MM.1S (cell line): ENCODE data around the gene MRPS35.

Experiments used
- DNase-seq: peaks from one replicate; pipeline ENCODE4 v3.0.0-alpha.2; 2015
- H2AFZ ChIP-seq: fragments of 300-600 bp; sonication (generic); 2 replicates; pipeline ENCODE4 v1.6.0; 2016; ENCODE audit warnings: antibody characterized with exemption, low read length
- H3F3A ChIP-seq: fragments of 300-600 bp; sonication (generic); 2 replicates; pipeline ENCODE4 v1.6.1; 2016; ENCODE audit warnings: mild to moderate bottlenecking, antibody characterized with exemption, low read length, moderate library complexity, mixed read lengths; ENCODE audit not compliant: insufficient read depth
- H3K27ac ChIP-seq: fragments of 300-600 bp; sonication (generic); 2 replicates; pipeline ENCODE4 v1.5.1; 2016; ENCODE audit warnings: mild to moderate bottlenecking, low read length
- H3K27me3 ChIP-seq: fragments of 300-600 bp; sonication (generic); replicated peaks from 2 replicates; pipeline ENCODE4 v1.6.0; 2016; ENCODE audit warnings: low read length; ENCODE audit not compliant: insufficient read depth
- H3K36me3 ChIP-seq: fragments of 300-600 bp; sonication (generic); replicated peaks from 2 replicates; pipeline ENCODE4 v1.6.1; 2016; ENCODE audit warnings: mild to moderate bottlenecking, low read length, mixed read lengths; ENCODE audit not compliant: insufficient read depth
- H3K4me1 ChIP-seq: fragments of 300-600 bp; sonication (generic); 2 replicates; pipeline ENCODE4 v1.6.1; 2016; ENCODE audit warnings: low read length, mixed read lengths
- H3K4me2 ChIP-seq: fragments of 300-600 bp; sonication (generic); 2 replicates; pipeline ENCODE4 v1.6.0; 2016; ENCODE audit warnings: low read depth, low read length
- H3K4me3 ChIP-seq: fragments of 300-600 bp; sonication (generic); 2 replicates; pipeline ENCODE4 v1.5.1; 2016; ENCODE audit warnings: low read length, mixed read lengths
- H3K79me2 ChIP-seq: fragments of 300-600 bp; sonication (generic); 2 replicates; pipeline ENCODE4 v1.6.1; 2016; ENCODE audit warnings: mixed run types, low read length, mixed read lengths
- H3K9ac ChIP-seq: fragments of 300-600 bp; sonication (generic); 2 replicates; pipeline ENCODE4 v1.6.1; 2016; ENCODE audit warnings: low read length, mixed read lengths
- H3K9me2 ChIP-seq: fragments of 300-600 bp; sonication (generic); replicated peaks from 2 replicates; pipeline ENCODE4 v1.6.1; 2016; ENCODE audit warnings: mild to moderate bottlenecking, low read length, mixed read lengths; ENCODE audit not compliant: insufficient read depth
- H3K9me3 ChIP-seq: fragments of 300-600 bp; sonication (generic); replicated peaks from 2 replicates; pipeline ENCODE4 v1.6.1; 2016; ENCODE audit warnings: mild to moderate bottlenecking, low read length, mixed read lengths; ENCODE audit not compliant: insufficient read depth
- H4K20me1 ChIP-seq: fragments of 300-600 bp; sonication (generic); 2 replicates; pipeline ENCODE4 v1.6.1; 2016; ENCODE audit warnings: mild to moderate bottlenecking, low read length, moderate library complexity, mixed read lengths; ENCODE audit not compliant: insufficient read depth
- CTCF ChIP-seq: fragments of 300-600 bp; sonication (generic); IDR thresholded peaks from 2 replicates; pipeline ENCODE4 v1.5.1; 2016; ENCODE audit warnings: antibody characterized with exemption, low read length, mixed read lengths
- EZH2 ChIP-seq: fragments of 300-600 bp; sonication (generic); optimal IDR thresholded peaks from 2 replicates; pipeline ENCODE3; 2017; ENCODE audit warnings: low read depth, mild to moderate bottlenecking, antibody characterized with exemption, low read length, mixed read lengths
- EZH2phosphoT487 ChIP-seq: fragments of 300-600 bp; sonication (generic); IDR thresholded peaks from 2 replicates; pipeline ENCODE4 v1.6.1; 2018; ENCODE audit warnings: antibody characterized with exemption, low read length

The MRPS35 gene

DNA sequence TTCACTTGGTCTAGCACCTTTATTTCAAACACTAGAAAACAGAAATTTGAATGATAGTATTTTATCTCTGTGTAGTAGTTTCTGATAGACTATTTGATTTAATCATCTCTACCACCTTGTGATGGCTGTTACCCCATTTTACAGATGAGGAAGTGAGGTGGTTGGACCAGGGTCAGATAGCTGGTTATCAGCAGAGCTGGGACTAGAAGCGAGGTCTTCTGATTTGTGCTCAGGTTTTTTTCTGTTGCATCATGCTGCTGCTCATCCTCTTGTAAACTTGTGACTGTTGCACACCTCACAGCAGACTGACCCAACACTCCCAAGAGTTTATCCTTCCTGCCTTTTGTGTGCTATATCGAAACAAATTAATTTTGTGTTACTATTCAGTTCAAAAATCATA is 79.5 kb downstream of the MRPS35 start:
- no peak for DNase-seq
- 0 out of 2 replicates have a peak, but pooled peaks cover 3% of the 10 kb centered on the region for H4K20me1 ChIP-seq
- no peak overlapping the region for H3K4me3 ChIP-seq
- H3K9me3 ChIP-seq: no peaks in the 10 kb centered on the region
- no peaks in the 10 kb centered on the region for H3K36me3 ChIP-seq
- no peak overlapping the region for H3K9ac ChIP-seq
- peaks cover 16% of the 10 kb centered on the region; the same call in 1 of the 2 replicates for H3K79me2 ChIP-seq
- H3K4me1 ChIP-seq: no peaks in the 10 kb centered on the region
- H3K4me2 ChIP-seq: no peak overlapping the region
- no peak overlapping the region for H3K27ac ChIP-seq
- no peak for TF ChIP-seq EZH2phosphoT487
- no peak for TF ChIP-seq EZH2
- no peak for TF ChIP-seq CTCF
- H2AFZ ChIP-seq: no peak overlapping the region
- H3F3A ChIP-seq: no peaks in the 10 kb centered on the region
- no peaks in the 10 kb centered on the region for H3K9me2 ChIP-seq
- no peaks in the 10 kb centered on the region for H3K27me3 ChIP-seq

DNA sequence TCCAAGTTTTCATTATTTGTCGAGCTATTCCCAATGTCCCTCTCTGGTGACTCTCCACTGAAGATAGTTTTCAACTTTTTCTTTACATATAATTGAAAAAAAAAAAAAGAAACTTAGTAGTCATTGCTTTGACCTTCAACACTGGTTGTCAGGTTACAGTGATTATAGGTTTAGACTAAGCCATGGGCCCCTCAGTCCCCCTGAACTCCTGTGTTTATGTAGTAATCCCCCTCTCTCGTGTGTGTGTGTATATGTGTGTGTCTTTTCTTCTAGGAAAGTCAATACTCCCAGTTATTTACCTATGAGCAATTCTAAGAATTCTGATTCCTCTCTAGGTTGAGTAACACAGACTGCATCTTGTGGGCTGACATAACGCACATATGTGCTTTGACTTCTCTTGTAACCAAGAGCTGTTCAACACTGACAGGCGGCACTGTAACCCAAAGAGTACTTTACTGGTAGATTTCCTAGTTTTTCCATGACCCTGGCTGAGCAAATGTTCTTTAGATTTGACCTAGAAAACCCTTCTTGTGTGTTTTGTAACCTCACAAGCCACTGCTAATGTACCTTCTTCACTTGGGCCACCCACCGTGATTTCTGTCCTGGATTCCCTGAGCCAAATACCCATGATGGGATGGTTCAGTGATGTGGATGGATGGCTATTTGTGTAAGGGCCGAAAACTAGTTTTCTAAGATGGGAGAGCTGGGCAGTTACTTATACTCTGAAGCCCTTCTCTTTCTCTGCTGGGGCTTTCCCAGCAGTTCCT is 84.4 kb downstream of the MRPS35 start:
- no peaks in the 10 kb centered on the region for H3K9me2 ChIP-seq
- H3K9ac ChIP-seq: no peak overlapping the region
- peaks cover 4% of the 10 kb centered on the region; the same call in 1 of the 2 replicates for H3K36me3 ChIP-seq
- peaks cover 3% of the 10 kb centered on the region; the same call in 1 of the 2 replicates for H3K79me2 ChIP-seq
- H3K27ac ChIP-seq: no peak overlapping the region
- H3K4me2 ChIP-seq: no peak overlapping the region
- no peak overlapping the region for H3K4me3 ChIP-seq
- H3K27me3 ChIP-seq: no peaks in the 10 kb centered on the region
- TF ChIP-seq EZH2 (no peak), EZH2phosphoT487 (no peak), CTCF (no peak)
- no peak for DNase-seq
- H3K9me3 ChIP-seq: no peaks in the 10 kb centered on the region
- no peak overlapping the region for H2AFZ ChIP-seq
- no peaks in the 10 kb centered on the region for H3K4me1 ChIP-seq
- 0 out of 2 replicates have a peak, but pooled peaks cover 3% of the 10 kb centered on the region for H4K20me1 ChIP-seq
- H3F3A ChIP-seq: no peaks in the 10 kb centered on the region

GRCh38 chr12:27796128-27796527 is 85.5 kb downstream of the MRPS35 start:
- Histone ChIP-seq H3K9me2 (no peaks in the 10 kb centered on the region), H3K27ac (no peak overlapping the region), H3K36me3 (peaks cover 4% of the 10 kb centered on the region; the same call in 1 of the 2 replicates), H3K27me3 (no peaks in the 10 kb centered on the region), H3K79me2 (no peaks in the 10 kb centered on the region; the same call in 1 of the 2 replicates), H3K4me2 (no peak overlapping the region), H3K9me3 (no peaks in the 10 kb centered on the region), H3K9ac (no peak overlapping the region), H3K4me1 (no peaks in the 10 kb centered on the region), H2AFZ (no peak overlapping the region), H3K4me3 (no peak overlapping the region), H4K20me1 (0 out of 2 replicates have a peak, but pooled peaks cover 3% of the 10 kb centered on the region), H3F3A (no peaks in the 10 kb centered on the region)
- TF ChIP-seq EZH2phosphoT487: no peak
- no peak for TF ChIP-seq CTCF
- TF ChIP-seq EZH2: no peak
- DNase-seq: no peak
